C4-2B (cell line): Measurements from ENCODE around the gene ERC2.

ENCODE experiments used
- ZFX ChIP-seq: fragments of 450-650 bp; IDR thresholded peaks from 2 replicates; pipeline ENCODE4 v1.6.1; 2017
- TF ChIP-seq, protein P1 (sequence below): fragments of 450-650 bp; conservative IDR thresholded peaks from 2 replicates; pipeline ENCODE4 v1.5.1; 2017; ENCODE audit warnings: mild to moderate bottlenecking

DNA sequence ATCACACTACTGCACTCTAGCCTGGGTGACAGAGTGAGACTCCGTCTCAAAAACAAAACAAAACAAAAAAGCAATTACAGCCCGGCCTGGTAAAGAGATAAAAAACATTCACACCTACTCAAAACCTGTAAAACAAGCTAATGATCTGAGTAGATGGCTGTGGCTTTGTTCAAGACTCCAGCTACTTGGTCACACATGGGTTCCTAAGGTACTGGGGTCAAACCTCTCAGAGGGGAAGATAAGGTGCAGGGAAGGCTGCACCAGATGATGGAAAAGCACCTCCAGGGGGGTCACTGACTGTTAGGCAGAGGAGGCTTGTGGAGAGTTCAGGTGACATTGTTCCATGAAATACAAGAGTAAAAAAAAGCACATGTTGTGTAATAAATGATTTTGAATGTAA lies 531.0 kb downstream of the ERC2 start:
- TF ChIP-seq, protein P1, sequence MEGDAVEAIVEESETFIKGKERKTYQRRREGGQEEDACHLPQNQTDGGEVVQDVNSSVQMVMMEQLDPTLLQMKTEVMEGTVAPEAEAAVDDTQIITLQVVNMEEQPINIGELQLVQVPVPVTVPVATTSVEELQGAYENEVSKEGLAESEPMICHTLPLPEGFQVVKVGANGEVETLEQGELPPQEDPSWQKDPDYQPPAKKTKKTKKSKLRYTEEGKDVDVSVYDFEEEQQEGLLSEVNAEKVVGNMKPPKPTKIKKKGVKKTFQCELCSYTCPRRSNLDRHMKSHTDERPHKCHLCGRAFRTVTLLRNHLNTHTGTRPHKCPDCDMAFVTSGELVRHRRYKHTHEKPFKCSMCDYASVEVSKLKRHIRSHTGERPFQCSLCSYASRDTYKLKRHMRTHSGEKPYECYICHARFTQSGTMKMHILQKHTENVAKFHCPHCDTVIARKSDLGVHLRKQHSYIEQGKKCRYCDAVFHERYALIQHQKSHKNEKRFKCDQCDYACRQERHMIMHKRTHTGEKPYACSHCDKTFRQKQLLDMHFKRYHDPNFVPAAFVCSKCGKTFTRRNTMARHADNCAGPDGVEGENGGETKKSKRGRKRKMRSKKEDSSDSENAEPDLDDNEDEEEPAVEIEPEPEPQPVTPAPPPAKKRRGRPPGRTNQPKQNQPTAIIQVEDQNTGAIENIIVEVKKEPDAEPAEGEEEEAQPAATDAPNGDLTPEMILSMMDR, result no peak
- TF ChIP-seq ZFX, result no peak
